ENCODE data around the gene NRG3. TPM values are rescaled to one million over a fixed set of nuclear protein-coding genes. Genes with fewer than 3 reads are reported as not detected.

The NRG3 gene
- total RNA-seq, 1 donor from 2014 or later, result 6.1 TPM

DNA sequence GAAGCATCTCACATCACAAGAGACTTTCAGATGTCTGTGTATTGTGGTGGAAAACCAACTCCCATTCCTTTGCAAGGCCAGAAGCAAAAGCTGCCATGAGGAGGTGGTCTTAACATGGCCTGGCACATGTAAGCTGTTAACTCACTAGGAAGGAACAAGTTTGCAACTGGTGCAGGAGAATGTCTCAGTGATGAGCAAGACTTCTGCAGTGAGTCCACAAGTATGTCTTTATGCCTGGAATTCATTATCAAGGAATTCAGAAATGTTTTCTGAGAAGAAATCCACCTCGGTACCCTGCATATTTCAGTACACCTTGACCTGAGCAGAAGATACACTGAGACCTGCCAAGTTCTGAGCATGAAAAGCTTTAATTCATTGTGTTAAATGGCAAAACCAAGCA is 1033.1 kb downstream of the NRG3 start:
- Mint-ChIP-seq H3K4me3 (no peak overlapping the region), H3K36me3 (no peaks in the 10 kb centered on the region), H3K4me1 (ENCODE audit: unreplicated experiment) (no peaks in the 10 kb centered on the region), H3K9me3 (no peaks in the 10 kb centered on the region), H3K27ac (no peak overlapping the region), H3K27me3 (no peaks in the 10 kb centered on the region)
- DNase-seq (ENCODE audit: extremely low spot score, unreplicated experiment), result no peak
- TF ChIP-seq, protein P1, sequence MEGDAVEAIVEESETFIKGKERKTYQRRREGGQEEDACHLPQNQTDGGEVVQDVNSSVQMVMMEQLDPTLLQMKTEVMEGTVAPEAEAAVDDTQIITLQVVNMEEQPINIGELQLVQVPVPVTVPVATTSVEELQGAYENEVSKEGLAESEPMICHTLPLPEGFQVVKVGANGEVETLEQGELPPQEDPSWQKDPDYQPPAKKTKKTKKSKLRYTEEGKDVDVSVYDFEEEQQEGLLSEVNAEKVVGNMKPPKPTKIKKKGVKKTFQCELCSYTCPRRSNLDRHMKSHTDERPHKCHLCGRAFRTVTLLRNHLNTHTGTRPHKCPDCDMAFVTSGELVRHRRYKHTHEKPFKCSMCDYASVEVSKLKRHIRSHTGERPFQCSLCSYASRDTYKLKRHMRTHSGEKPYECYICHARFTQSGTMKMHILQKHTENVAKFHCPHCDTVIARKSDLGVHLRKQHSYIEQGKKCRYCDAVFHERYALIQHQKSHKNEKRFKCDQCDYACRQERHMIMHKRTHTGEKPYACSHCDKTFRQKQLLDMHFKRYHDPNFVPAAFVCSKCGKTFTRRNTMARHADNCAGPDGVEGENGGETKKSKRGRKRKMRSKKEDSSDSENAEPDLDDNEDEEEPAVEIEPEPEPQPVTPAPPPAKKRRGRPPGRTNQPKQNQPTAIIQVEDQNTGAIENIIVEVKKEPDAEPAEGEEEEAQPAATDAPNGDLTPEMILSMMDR (conservative IDR thresholded peaks at IDR 0.05), result no peak

DNA sequence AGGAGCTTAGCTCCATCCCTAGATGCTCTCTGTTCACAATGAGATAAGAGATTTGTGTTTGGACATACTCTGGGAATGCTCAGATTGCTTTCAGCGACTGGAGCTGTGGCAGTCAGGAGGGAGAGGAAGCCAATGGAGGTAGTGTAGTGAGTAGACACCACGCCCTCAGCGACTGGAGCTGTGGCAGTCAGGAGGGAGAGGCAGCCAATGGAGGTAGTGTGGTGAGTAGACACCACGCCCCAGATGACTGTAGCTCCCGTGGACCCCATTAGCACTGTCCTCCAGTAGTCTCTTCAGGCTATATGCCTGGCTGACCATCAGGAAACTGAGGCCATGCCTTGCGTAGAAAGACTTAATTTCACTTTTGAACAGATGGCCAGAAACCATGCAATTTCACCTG is 1033.8 kb downstream of the NRG3 start:
- no peak for DNase-seq (ENCODE audit: extremely low spot score, unreplicated experiment)
- TF ChIP-seq, protein P1 (conservative IDR thresholded peaks at IDR 0.05), result no peak
- Mint-ChIP-seq H3K9me3 (peaks cover 3% of the 10 kb centered on the region), H3K4me1 (ENCODE audit: unreplicated experiment) (no peaks in the 10 kb centered on the region), H3K27ac (no peak overlapping the region), H3K36me3 (no peaks in the 10 kb centered on the region), H3K27me3 (no peaks in the 10 kb centered on the region), H3K4me3 (no peak overlapping the region)

DNA sequence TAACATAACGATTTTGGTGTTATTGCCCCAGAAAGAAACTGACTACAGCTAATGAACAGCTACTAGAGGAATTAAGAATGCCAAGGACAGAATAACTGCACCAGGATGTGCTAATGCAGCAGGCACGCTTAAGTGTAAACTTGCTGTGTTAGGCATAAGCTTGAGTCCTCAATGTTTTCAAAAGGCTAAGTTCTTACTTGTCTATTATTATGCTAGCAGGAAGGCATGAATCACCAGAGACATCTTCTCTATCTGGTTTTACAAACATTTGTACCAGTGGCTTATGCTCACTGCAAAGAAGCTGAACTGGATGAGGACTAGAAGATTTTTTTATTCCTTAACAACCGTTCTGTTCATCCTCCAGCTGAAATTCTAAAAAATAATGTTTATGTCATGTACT is 1035.3 kb downstream of the NRG3 start:
- Mint-ChIP-seq H3K4me1 (ENCODE audit: unreplicated experiment) (no peaks in the 10 kb centered on the region), H3K9me3 (peaks cover 3% of the 10 kb centered on the region), H3K27ac (no peak overlapping the region), H3K27me3 (no peaks in the 10 kb centered on the region), H3K36me3 (no peaks in the 10 kb centered on the region), H3K4me3 (no peak overlapping the region)
- TF ChIP-seq, protein P1 (conservative IDR thresholded peaks at IDR 0.05), result no peak
- no peak for DNase-seq (ENCODE audit: extremely low spot score, unreplicated experiment)

DNA sequence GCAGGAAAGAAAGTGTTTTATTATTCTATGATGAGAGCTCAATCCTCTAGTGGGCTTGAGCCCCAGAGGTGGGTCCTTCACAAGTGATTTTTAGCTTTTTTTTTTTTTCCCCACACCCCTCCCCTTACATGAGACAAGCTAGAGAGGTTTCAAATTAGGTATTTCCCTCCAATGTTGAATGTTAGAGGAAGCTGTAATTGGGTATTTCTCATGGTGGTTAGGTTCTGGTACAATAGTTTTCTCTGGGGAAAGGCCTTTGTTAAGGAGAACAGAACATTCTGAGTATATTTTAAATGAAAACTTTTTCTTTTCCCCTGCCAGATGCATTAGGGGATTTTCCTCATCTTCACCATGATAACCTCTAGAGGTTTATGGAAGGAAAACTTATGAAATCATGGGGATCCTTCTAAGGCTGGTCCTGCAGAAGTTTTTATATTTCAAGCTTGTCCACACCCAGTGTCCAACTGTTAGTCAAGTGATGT is 1039.7 kb downstream of the NRG3 start:
- TF ChIP-seq, protein P1 (conservative IDR thresholded peaks at IDR 0.05), result no peak
- no peak for DNase-seq (ENCODE audit: extremely low spot score, unreplicated experiment)

DNA sequence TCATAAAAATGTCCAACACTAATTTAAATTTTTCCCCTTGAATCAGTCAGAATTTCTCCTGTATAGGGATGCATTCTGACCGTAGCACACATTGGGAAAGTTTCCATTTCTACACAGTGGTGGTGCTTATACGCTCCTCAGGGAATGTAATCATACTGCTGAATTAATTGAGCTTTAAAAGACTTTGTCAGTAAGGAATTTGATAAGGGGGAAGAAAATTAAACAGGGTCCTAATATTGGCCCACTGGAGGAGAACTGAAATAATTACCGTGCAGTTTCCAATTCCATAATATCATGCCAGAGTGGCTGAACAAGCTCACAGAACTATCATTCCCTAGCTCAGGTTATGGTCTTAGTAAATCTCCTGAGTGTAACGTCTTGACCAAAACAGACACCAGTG is 1041.9 kb downstream of the NRG3 start:
- Mint-ChIP-seq H3K27ac (no peak overlapping the region), H3K36me3 (no peaks in the 10 kb centered on the region), H3K4me1 (ENCODE audit: unreplicated experiment) (no peaks in the 10 kb centered on the region), H3K27me3 (no peaks in the 10 kb centered on the region), H3K9me3 (peaks cover 14% of the 10 kb centered on the region), H3K4me3 (no peak overlapping the region)
- TF ChIP-seq, protein P1 (conservative IDR thresholded peaks at IDR 0.05), result no peak
- DNase-seq (ENCODE audit: extremely low spot score, unreplicated experiment), result no peak

More for the DNA sequence above, 1039.7 kb downstream of the NRG3 start:
- H3K9me3 Mint-ChIP-seq, result peaks cover 8% of the 10 kb centered on the region
- no peaks in the 10 kb centered on the region for H3K4me1 Mint-ChIP-seq (ENCODE audit: unreplicated experiment)
- no peaks in the 10 kb centered on the region for H3K27me3 Mint-ChIP-seq
- no peaks in the 10 kb centered on the region for H3K36me3 Mint-ChIP-seq
- H3K4me3 Mint-ChIP-seq, result no peak overlapping the region
- H3K27ac Mint-ChIP-seq, result no peak overlapping the region

DNA sequence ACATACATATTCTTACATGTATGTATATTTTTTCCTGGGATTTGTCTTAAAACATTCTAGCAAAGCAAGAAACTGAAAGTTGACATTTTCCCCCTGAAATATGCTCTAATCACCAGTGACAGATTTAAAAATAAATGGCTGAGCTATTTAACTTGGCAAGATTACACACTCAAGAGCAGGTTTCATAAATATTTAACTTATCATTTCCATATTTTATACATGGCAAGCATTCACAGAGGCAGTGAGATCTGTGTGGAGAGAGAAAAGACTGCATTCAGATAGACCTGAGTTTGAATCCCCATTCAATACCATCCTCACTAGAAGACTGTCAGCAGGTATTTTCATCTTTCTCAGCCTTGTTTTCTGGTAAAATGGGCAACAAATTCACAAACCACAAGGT is 1043.0 kb downstream of the NRG3 start:
- Mint-ChIP-seq H3K27me3 (no peaks in the 10 kb centered on the region), H3K4me3 (no peak overlapping the region), H3K9me3 (peaks cover 14% of the 10 kb centered on the region), H3K27ac (no peak overlapping the region), H3K36me3 (no peaks in the 10 kb centered on the region), H3K4me1 (ENCODE audit: unreplicated experiment) (no peaks in the 10 kb centered on the region)
- no peak for DNase-seq (ENCODE audit: extremely low spot score, unreplicated experiment)
- TF ChIP-seq, protein P1 (conservative IDR thresholded peaks at IDR 0.05), result no peak

All from type B pancreatic cell (in vitro differentiated cells).